Measurements from ENCODE around the gene TADA2A.

GRCh38 chr17:37488607-37489196 is 82.0 kb downstream of the TADA2A start:
- TF ChIP-seq ZNF585B (tag by site-specific recombination; IDR thresholded peaks at IDR 0.05), result no peak
- no peak for TF ChIP-seq ZNF501 (tag by site-specific recombination; IDR thresholded peaks at IDR 0.05)
- no peak for TF ChIP-seq ZNF169 (tag by site-specific recombination; IDR thresholded peaks at IDR 0.05)
- TF ChIP-seq CTCF (tag by site-specific recombination; IDR thresholded peaks at IDR 0.05), result no peak
- TF ChIP-seq PBX3 (CRISPR knock-in tag; IDR thresholded peaks at IDR 0.05), result no peak

All from HEK293 (cell line).